ENCODE data around the gene USP31.

DNA sequence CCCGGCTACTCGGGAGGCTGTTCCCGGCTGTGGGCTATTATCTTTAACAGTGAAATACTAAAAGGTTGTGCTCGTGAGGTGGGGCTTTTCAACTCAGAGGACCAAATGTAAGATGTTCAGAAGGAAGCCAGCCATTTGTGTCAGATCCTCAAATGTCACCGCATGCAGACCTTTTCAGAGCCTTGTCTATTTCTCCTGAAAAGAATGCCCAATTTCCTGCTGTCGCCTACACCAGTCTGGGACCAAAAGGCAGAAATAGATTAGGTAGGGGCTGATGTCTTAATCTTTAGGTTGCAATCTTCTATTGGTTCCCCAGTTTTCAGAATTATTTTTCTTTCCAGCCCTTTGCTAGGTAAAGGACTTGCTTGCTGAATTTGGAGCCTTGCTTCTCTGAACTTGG is 8.9 kb upstream of the USP31 start:
- TF ChIP-seq POLR2A (IDR thresholded peaks at IDR 0.05; ENCODE audit: low read depth, low read length) (no peak), TAF1 (IDR thresholded peaks at IDR 0.05; ENCODE audit: borderline replicate concordance, low read depth, low read length) (no peak), POLR2AphosphoS5 (IDR thresholded peaks at IDR 0.05; ENCODE audit: low read depth, low read length) (no peak)
